ENCODE data around the gene SLC52A1. TPM values are rescaled to one million over a fixed set of nuclear protein-coding genes. Genes with fewer than 3 reads are reported as not detected.

The SLC52A1 gene
- total and polyA plus RNA-seq, 8 donors = 0.08 TPM; not detected in 7

DNA sequence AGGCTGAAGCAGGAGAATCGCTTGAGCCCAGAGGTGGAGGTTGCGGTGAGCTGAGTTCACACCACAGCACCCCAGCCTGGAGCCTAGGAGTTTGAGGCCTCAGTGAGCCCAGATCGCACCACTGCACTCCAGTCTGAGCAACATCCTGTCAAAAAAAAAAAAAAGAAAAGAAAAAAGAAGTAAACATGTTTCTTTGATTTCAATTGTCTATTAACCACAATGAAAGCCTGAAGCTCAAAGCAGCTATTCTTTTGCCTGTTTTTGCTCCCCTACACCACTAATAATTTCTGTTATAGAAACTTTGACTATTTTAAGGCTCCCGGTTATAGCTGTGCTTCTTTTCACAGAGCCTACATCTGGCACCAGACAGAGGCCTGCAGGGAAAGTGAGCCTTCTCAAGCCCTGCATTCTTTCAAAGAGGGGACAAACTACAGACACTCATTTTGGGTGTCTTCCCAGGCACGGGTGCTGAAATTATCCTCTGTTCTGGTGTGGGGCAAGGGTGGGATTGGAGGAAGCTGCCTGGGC lies 14.2 kb upstream of the SLC52A1 start:
- TF ChIP-seq, protein P1, sequence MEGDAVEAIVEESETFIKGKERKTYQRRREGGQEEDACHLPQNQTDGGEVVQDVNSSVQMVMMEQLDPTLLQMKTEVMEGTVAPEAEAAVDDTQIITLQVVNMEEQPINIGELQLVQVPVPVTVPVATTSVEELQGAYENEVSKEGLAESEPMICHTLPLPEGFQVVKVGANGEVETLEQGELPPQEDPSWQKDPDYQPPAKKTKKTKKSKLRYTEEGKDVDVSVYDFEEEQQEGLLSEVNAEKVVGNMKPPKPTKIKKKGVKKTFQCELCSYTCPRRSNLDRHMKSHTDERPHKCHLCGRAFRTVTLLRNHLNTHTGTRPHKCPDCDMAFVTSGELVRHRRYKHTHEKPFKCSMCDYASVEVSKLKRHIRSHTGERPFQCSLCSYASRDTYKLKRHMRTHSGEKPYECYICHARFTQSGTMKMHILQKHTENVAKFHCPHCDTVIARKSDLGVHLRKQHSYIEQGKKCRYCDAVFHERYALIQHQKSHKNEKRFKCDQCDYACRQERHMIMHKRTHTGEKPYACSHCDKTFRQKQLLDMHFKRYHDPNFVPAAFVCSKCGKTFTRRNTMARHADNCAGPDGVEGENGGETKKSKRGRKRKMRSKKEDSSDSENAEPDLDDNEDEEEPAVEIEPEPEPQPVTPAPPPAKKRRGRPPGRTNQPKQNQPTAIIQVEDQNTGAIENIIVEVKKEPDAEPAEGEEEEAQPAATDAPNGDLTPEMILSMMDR (IDR thresholded peaks at IDR 0.05) = no peak
- peak overlapping the region in 2 of 4 donors; percentile 6 to 27 for H3K27ac ChIP-seq
- no peak overlapping the region for H3K4me3 ChIP-seq
- H3K4me1 ChIP-seq = no peaks in the 10 kb centered on the region
- peak in 1 of 4 donors; percentile 23 for ATAC-seq
- no peaks in the 10 kb centered on the region for H3K36me3 ChIP-seq
- H3K9me3 ChIP-seq = no peaks in the 10 kb centered on the region
- no peak for DNase-seq
- intact Hi-C loops (cut with DNase I) = no loop called here
- no peaks in the 10 kb centered on the region for H3K27me3 ChIP-seq
- 79 to 85% methylated on average over 5 of the region's 5 CpGs for WGBS, 2 donors
- no peak for FAIRE-seq

DNA sequence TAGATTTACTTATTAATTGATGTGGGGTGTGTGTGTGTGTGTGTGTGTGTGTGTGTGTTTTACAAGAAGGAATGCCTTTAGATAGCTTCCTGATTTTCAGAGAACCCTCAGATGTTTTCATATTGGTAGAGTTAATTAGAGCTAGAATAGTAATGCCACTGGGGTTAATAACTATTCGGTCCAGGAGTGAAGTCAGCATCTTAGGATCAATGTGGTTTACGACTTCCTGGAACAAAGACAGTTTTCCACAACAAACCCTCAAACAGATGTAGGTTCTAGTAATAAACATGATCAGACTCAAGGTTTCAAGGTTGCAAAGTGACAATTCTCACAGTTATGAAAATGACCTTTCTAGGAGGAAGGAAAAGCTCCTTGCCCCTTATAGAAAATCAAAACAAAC lies 12.2 kb upstream of the SLC52A1 start:
- no peaks in the 10 kb centered on the region for H3K27me3 ChIP-seq
- no peak overlapping the region for H3K27ac ChIP-seq
- H3K4me1 ChIP-seq = no peaks in the 10 kb centered on the region
- DNase-seq = no peak
- H3K4me3 ChIP-seq = no peak overlapping the region
- no peak for FAIRE-seq
- no peaks in the 10 kb centered on the region for H3K9me3 ChIP-seq
- intact Hi-C loops (cut with DNase I) = no loop called here
- 25 to 47% methylated on average over 2 of the region's 2 CpGs for WGBS, 2 donors
- no peak for ATAC-seq
- TF ChIP-seq, protein P1 (IDR thresholded peaks at IDR 0.05) = no peak
- no peaks in the 10 kb centered on the region for H3K36me3 ChIP-seq

DNA sequence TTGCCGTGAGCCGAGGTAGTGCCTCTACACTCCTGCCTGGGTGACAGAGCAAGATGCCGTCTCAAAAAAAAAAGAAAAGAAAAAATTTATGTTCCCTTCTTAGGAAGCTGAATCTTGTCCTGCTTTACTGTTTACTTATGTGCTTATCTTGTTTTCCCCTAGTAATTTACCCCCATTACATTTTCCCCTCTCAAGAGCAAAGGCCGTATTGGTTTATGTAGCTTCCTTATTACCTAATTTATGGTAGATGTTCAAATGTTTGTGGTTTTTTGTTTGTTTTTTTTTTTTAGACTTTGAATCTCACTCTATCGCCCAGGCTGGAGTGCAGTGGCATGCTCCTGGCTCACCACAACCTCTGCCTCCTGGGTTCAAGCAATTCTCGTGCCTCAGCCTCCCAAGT lies 10.3 kb upstream of the SLC52A1 start:
- no peaks in the 10 kb centered on the region for H3K36me3 ChIP-seq
- no peaks in the 10 kb centered on the region for H3K27me3 ChIP-seq
- TF ChIP-seq, protein P1 (IDR thresholded peaks at IDR 0.05) = no peak
- no peak overlapping the region for H3K27ac ChIP-seq
- DNase-seq (no peak), ATAC-seq (no peak), FAIRE-seq (no peak)
- H3K4me3 ChIP-seq = no peak overlapping the region
- intact Hi-C loops (cut with DNase I) = no loop called here
- no peaks in the 10 kb centered on the region for H3K9me3 ChIP-seq
- H3K4me1 ChIP-seq = no peaks in the 10 kb centered on the region
- WGBS, 2 donors = 85 to 91% methylated on average over 6 of the region's 6 CpGs

DNA sequence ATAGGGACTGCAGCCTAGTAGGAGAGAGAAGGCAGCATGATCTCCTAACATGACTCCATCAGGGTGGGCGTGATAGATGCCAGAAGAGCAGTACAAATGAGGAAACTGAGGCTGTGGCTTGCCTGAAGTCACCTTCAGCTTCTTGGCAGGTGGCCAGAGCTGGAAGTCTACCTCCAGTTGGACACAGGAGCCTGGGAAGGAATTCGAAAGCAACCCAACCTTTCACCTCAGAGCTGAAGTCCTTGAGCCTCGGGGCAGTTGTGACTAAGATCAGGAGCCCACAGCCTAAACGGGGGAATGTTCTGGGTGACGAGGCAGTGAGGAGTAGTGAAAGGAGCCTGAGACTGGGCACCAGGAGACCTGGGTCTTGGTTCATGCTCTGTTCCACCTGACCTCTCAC lies 9.4 kb upstream of the SLC52A1 start:
- ATAC-seq (no peak), DNase-seq (no peak), FAIRE-seq (no peak)
- no peaks in the 10 kb centered on the region for H3K36me3 ChIP-seq
- TF ChIP-seq, protein P1 (IDR thresholded peaks at IDR 0.05) = no peak
- no peaks in the 10 kb centered on the region for H3K27me3 ChIP-seq
- H3K27ac ChIP-seq = no peak overlapping the region
- 79 to 93% methylated on average over 5 of the region's 5 CpGs for WGBS, 2 donors
- H3K4me3 ChIP-seq = no peak overlapping the region
- no peaks in the 10 kb centered on the region for H3K4me1 ChIP-seq
- no peaks in the 10 kb centered on the region for H3K9me3 ChIP-seq
- intact Hi-C loops (cut with DNase I) = no loop called here

DNA sequence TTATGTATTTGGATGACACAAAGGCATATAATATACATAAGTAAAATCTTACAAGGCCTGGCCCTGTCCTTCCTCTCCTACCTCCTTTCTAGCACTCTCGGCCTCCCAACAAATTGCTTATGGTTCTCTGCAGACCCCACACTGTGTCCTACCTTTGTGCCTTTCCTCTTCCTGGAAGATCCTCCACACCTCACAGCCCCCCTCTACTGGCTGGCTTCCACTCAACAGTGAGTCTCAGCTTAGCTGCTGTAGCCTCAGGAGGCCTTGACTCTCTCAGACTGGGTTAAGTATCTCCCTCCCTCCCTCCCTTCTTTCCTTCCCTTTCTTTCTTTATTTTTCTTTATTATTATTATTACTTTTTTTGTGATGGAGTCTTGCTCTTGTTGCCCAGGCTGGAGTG lies 8.3 kb upstream of the SLC52A1 start:
- 100% methylated on average over 1 of the region's 1 CpG for WGBS, 2 donors
- intact Hi-C loops (cut with DNase I) = no loop called here

More for the DNA sequence above, 8.3 kb upstream of the SLC52A1 start:
- Histone ChIP-seq H3K4me3 (no peak overlapping the region), H3K27ac (no peak overlapping the region), H3K36me3 (no peaks in the 10 kb centered on the region), H3K4me1 (no peaks in the 10 kb centered on the region), H3K27me3 (no peaks in the 10 kb centered on the region), H3K9me3 (no peaks in the 10 kb centered on the region)
- ATAC-seq (no peak), FAIRE-seq (no peak), DNase-seq (no peak)
- TF ChIP-seq, protein P1 (IDR thresholded peaks at IDR 0.05) = no peak
